LNCAP (cell line): ENCODE measurements around the gene BICD1.

ENCODE experiments used
- CTCF ChIP-seq: fragments of 450-650 bp; IDR thresholded peaks from 2 replicates; pipeline ENCODE4 v1.5.1; 2017; ENCODE audit warnings: mild to moderate bottlenecking

Gene BICD1

DNA sequence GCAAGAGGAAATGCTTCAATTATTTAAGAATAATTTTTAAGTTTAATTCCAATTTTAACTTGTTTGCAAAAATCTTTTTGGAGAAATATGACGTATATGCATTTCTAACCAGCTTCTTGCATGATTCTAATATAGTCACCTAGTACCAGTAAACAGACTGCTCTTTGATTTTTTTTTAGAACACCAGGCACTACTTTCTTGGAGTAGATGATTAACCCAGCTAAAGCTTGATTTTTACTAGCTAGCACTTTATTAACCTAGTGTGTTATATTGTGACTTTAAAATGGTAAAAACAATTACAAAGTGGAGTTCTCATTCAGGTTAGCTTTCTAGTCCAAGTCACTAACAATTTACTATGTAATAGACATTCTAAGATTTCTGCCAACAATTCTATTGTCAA lies 260.1 kb downstream of the BICD1 start:
- TF ChIP-seq CTCF, result no peak

GRCh38 chr12:32367381-32367780 lies 260.7 kb downstream of the BICD1 start:
- no peak for TF ChIP-seq CTCF

DNA sequence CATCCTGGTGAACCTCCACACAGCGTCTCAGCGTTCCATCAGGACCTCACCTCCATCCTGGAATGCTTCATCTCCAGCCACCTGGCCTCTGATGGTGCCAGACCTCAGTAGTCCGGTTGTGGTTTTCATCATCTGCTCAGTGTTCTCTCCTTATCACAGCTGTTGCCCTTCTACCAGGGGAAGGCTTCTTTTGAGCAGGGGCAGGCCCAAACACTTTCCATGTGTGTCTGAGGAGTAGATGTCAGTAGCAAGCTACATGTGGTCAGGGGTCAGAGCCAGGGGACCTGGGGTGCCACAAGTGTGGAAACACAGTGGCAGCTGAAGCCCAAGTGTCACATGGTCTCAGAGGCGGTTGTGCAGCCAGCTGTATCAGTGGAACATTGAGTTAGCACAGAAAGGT lies 262.6 kb downstream of the BICD1 start:
- no peak for TF ChIP-seq CTCF

DNA sequence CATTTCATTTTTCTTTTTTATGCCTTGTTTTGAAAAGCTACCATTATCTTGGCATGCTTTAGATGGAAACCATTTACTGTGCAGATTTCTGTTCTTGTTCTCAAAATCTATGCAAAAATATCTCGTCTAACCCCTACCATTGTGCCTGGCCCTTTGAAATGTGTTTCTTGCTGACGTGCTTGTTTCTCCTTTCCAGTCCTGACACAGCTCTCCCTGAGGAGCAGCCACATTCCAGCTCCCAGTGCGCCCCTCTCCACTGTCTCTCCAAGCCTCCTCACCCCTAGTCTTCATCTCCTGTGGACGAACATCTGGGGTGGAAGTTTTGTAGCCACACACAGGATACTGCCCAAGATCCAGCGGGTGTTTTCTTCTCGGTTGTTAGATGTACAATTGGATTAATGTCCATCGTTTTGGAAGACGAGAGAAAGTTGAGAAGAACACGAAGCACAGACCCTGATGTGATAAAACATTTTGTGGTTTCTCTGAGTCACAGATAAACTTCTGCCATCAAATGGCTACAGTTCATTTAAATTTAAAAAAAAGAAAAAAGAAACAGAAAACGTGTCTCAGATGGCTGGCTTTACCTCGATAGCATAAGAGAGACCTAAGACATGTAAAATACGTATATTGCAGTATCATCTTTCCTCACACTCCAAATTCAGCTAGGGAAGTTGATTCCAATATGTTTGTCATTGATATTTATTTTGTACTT lies 270.9 kb downstream of the BICD1 start:
- no peak for TF ChIP-seq CTCF

- no peak for TF ChIP-seq CTCF
Observed at GRCh38 chr12:32379213-32379612, 272.6 kb downstream of the BICD1 start.

DNA sequence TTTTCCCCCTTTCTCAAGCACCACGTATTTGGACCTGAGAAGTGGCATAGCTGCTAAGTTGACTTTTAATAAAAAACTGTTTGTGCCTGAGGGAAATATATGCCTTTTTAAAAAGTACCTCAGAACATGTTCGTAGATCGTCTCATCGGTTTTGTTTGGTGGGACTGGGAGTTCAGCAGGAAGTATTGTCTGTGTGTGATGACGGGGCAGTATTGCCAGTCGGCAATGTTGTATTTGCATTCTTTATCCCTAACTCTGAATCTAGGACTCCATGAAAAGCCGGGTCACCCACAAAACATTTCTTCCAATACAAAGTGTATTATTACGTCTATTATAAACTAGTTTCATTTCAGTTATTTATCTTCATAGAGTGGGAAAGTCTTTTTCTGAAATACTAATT lies 273.0 kb downstream of the BICD1 start:
- TF ChIP-seq CTCF, result no peak

GRCh38 chr12:32382226-32382625 lies 275.6 kb downstream of the BICD1 start:
- TF ChIP-seq CTCF, result no peak
